ENCODE measurements around the gene RFTN2. TPM values are rescaled to one million over a fixed set of nuclear protein-coding genes. Genes with fewer than 3 reads are reported as not detected.
"Not testable (repeated sequence)": the region's sequence is repeated elsewhere in the genome, so short reads cannot be mapped to it uniquely, and the experiment has no call there.

RFTN2 gene
- total and polyA plus RNA-seq, 12 donors: 1.2 to 15.8 (median 9.3) TPM

GRCh38 chr2:197598450-197598849 is 76.9 kb downstream of the RFTN2 start:
- Histone ChIP-seq H3K36me3 (replicated peaks in 1 of 2) (no peaks in the 10 kb centered on the region), H3K27me3 (no peaks in the 10 kb centered on the region), H3K4me3 (no peak overlapping the region), H3K4me1 (replicated peaks in 1 of 2) (no peaks in the 10 kb centered on the region), H3K9me3 (replicated peaks in 1 of 3) (no peaks in the 10 kb centered on the region), H3K27ac (no peak overlapping the region)
- intact Hi-C loops (cut with DNase I): no loop called here
- 93 to 98% (median 93%) methylated on average over 5 of the region's 5 CpGs for WGBS, 4 donors
- TF ChIP-seq CTCF (IDR thresholded peaks at IDR 0.05) (no peak), POLR2A (IDR thresholded peaks at IDR 0.05) (no peak)
- no peak for DNase-seq

GRCh38 chr2:197597166-197597565 is 78.2 kb downstream of the RFTN2 start:
- H3K36me3 ChIP-seq (replicated peaks in 1 of 2): no peaks in the 10 kb centered on the region
- WGBS, 4 donors: 80 to 90% (median 88%) methylated on average over 4 of the region's 4 CpGs
- H3K27me3 ChIP-seq: no peaks in the 10 kb centered on the region
- no peaks in the 10 kb centered on the region for H3K4me1 ChIP-seq (replicated peaks in 1 of 2)
- H3K27ac ChIP-seq: no peak overlapping the region
- no peak overlapping the region for H3K4me3 ChIP-seq
- no peak for DNase-seq
- H3K9me3 ChIP-seq (replicated peaks in 1 of 3): no peaks in the 10 kb centered on the region
- intact Hi-C loops (cut with DNase I): no loop called here
- TF ChIP-seq CTCF (IDR thresholded peaks at IDR 0.05) (no peak), POLR2A (IDR thresholded peaks at IDR 0.05) (no peak)

- no peak for DNase-seq
- Histone ChIP-seq H3K27ac (no peak overlapping the region), H3K4me3 (no peak overlapping the region), H3K4me1 (replicated peaks in 1 of 2) (no peaks in the 10 kb centered on the region), H3K9me3 (replicated peaks in 1 of 3) (no peaks in the 10 kb centered on the region), H3K27me3 (no peaks in the 10 kb centered on the region), H3K36me3 (replicated peaks in 1 of 2) (no peaks in the 10 kb centered on the region)
- intact Hi-C loops (cut with DNase I): no loop called here
- TF ChIP-seq POLR2A (IDR thresholded peaks at IDR 0.05): no peak
- no peak for TF ChIP-seq CTCF (IDR thresholded peaks at IDR 0.05)
- 63 to 74% (median 72%) methylated on average over 1 of the region's 1 CpG for WGBS, 4 donors
Observed at GRCh38 chr2:197596766-197597165, 78.6 kb downstream of the RFTN2 start.

GRCh38 chr2:197591339-197592072 is 83.9 kb downstream of the RFTN2 start:
- 90 to 97% (median 97%) methylated on average over 20 to 32 of the region's 32 CpGs for whole genome bisulfite sequencing, 4 donors
- DNase-seq: no peak

GRCh38 chr2:197587255-197587654 is 88.1 kb downstream of the RFTN2 start:
- H3K27me3 ChIP-seq; intact Hi-C loops (cut with DNase I); DNase-seq; H3K9me3 ChIP-seq (replicated peaks in 1 of 3); H3K27ac ChIP-seq; H3K4me1 ChIP-seq (replicated peaks in 1 of 2); H3K36me3 ChIP-seq (replicated peaks in 1 of 2); H3K4me3 ChIP-seq: not testable (repeated sequence)
- WGBS, 4 donors: 92 to 95% (median 94%) methylated on average over 7 of the region's 7 CpGs

More at GRCh38 chr2:197591339-197592072, 83.9 kb downstream of the RFTN2 start:
- Histone ChIP-seq H3K27ac (no peak overlapping the region), H3K4me1 (replicated peaks in 1 of 2) (no peaks in the 10 kb centered on the region), H3K9me3 (replicated peaks in 1 of 3) (no peaks in the 10 kb centered on the region), H3K27me3 (no peaks in the 10 kb centered on the region), H3K4me3 (no peak overlapping the region), H3K36me3 (replicated peaks in 1 of 2) (no peaks in the 10 kb centered on the region)
- intact Hi-C loops (cut with DNase I): no loop called here
- TF ChIP-seq POLR2A (IDR thresholded peaks at IDR 0.05) (no peak), CTCF (IDR thresholded peaks at IDR 0.05) (no peak)

GRCh38 chr2:197580166-197580565 is 95.2 kb downstream of the RFTN2 start:
- H3K4me3 ChIP-seq; H3K9me3 ChIP-seq (replicated peaks in 1 of 3); H3K36me3 ChIP-seq (replicated peaks in 1 of 2); intact Hi-C loops (cut with DNase I); DNase-seq; H3K27ac ChIP-seq; H3K27me3 ChIP-seq: not testable (repeated sequence)
- H3K4me1 ChIP-seq (replicated peaks in 1 of 2): peaks cover 0 to 12% of the 10 kb centered on the region in 2 donors
- 89 to 100% (median 95%) methylated on average over 1 to 3 of the region's 3 CpGs for WGBS, 4 donors

GRCh38 chr2:197578294-197578693 is 97.1 kb downstream of the RFTN2 start:
- 78 to 90% (median 81%) methylated on average over 2 of the region's 2 CpGs for WGBS, 4 donors
- intact Hi-C loops (cut with DNase I); H3K27me3 ChIP-seq; H3K27ac ChIP-seq; H3K4me3 ChIP-seq; H3K36me3 ChIP-seq (replicated peaks in 1 of 2); DNase-seq; H3K9me3 ChIP-seq (replicated peaks in 1 of 3): not testable (repeated sequence)
- peaks cover 0 to 12% of the 10 kb centered on the region in 2 donors for H3K4me1 ChIP-seq (replicated peaks in 1 of 2)
